B cell (primary cell): ENCODE measurements around the gene REM2. TPM values are rescaled to one million over a fixed set of nuclear protein-coding genes. Genes with fewer than 3 reads are reported as not detected.

ENCODE experiments used
- ATAC-seq: fragments of 200-7000 bp; cut with Tn5 transposase; one replicate; pipeline ENCODE4 v1.10.0; 2021; ENCODE audit warnings: low read depth, mild to moderate bottlenecking, moderate number of reproducible peaks, moderate library complexity
- CTCF ChIA-PET: fragments of 350-600 bp; sonication (Branson Sonifier 250); formaldehyde crosslinking; loops from one replicate; lab custom pipeline; 2021; ENCODE audit warnings: antibody characterized with exemption, inconsistent platforms; lab: Charles Lee
- POLR2A ChIA-PET: fragments of 350-600 bp; sonication (Branson Sonifier 250); formaldehyde crosslinking; loops from one replicate; lab custom pipeline; 2021; ENCODE audit warnings: antibody characterized with exemption; lab: Charles Lee
- DNase-seq: peaks from one replicate; pipeline ENCODE4 v3.0.0; 2013
- H2AFZ ChIP-seq: 2 replicates; pipeline ENCODE4 v1.6.1; 2012; ENCODE audit warnings: mild to moderate bottlenecking, low read depth, low read length; ENCODE audit not compliant: insufficient read depth, poor library complexity, severe bottlenecking
- H3K27ac ChIP-seq, 2 donors: 1 replicate in 1 of 2; 2 replicates in 1 of 2; pipeline ENCODE4 v1.5.1; 2012 to 2013; ENCODE audit warnings: low read length in 2 of 2, mild to moderate bottlenecking in 2 of 2, moderate library complexity in 1 of 2
- H3K27me3 ChIP-seq, 4 experiments: fragments of 200-600 bp in 1 of 4; sonication (generic) in 1 of 4; replicated peaks in 1 of 4; 1 replicate in 2 of 4; 2 replicates in 2 of 4; pipeline versions ENCODE4 v1.6.1 to v1.7.0; 2013 to 2016; ENCODE audit warnings: low read length in 3 of 4, mild to moderate bottlenecking in 2 of 4, mixed read lengths in 1 of 4, moderate library complexity in 1 of 4; ENCODE audit not compliant: insufficient read depth in 4 of 4, control insufficient read depth in 3 of 4; ENCODE audit errors: control extremely low read depth in 1 of 4
- H3K36me3 ChIP-seq, 2 experiments: replicated peaks in 1 of 2; 1 replicate in 1 of 2; 2 replicates in 1 of 2; pipeline versions ENCODE4 v1.6.1 to v1.7.1; 2013; ENCODE audit warnings: low read length in 1 of 2; ENCODE audit not compliant: insufficient read depth in 2 of 2, control insufficient read depth in 1 of 2; ENCODE audit errors: control extremely low read depth in 1 of 2, extremely low read depth in 1 of 2
- H3K4me1 ChIP-seq, 2 donors: fragments of 200-600 bp in 1 of 2; sonication (generic) in 1 of 2; 1 replicate in 1 of 2; 2 replicates in 1 of 2; pipeline versions ENCODE4 v1.5.1 to v1.6.1; 2013 to 2017; ENCODE audit warnings: low read length in 2 of 2; ENCODE audit not compliant: control insufficient read depth in 2 of 2, insufficient read depth in 2 of 2
- H3K4me2 ChIP-seq: replicated peaks from 2 replicates; pipeline ENCODE3; 2012; ENCODE audit warnings: mild to moderate bottlenecking, low read depth, low read length; ENCODE audit not compliant: poor library complexity, severe bottlenecking
- H3K4me3 ChIP-seq, 5 experiments: fragments of 200-600 bp in 1 of 5; sonication (generic) in 1 of 5; 1 replicate in 3 of 5; 2 replicates in 2 of 5; pipeline versions ENCODE4 v1.5.1 to v1.7.0; 2011 to 2016; ENCODE audit warnings: low read length in 4 of 5, mild to moderate bottlenecking in 4 of 5, low read depth in 2 of 5, control low read depth in 1 of 5, moderate library complexity in 1 of 5; ENCODE audit not compliant: insufficient read depth in 1 of 5; ENCODE audit errors: control extremely low read depth in 1 of 5, extremely low read depth in 1 of 5
- H3K79me2 ChIP-seq: fragments of 200-600 bp; sonication (generic); one replicate; pipeline ENCODE4 v1.6.0; 2016; ENCODE audit warnings: low read length; ENCODE audit not compliant: control insufficient read depth, insufficient read depth
- H3K9ac ChIP-seq: fragments of 200-600 bp; sonication (generic); 2 replicates; pipeline ENCODE4 v1.6.1; 2017; ENCODE audit warnings: mild to moderate bottlenecking, low read length, moderate library complexity
- H3K9me3 ChIP-seq, 3 donors: one replicate each; pipeline versions ENCODE4 v1.6.1 to v1.7.1; 2013; ENCODE audit warnings: low read length in 2 of 3; ENCODE audit not compliant: control insufficient read depth in 2 of 3, insufficient read depth in 1 of 3; ENCODE audit errors: control extremely low read depth in 1 of 3
- H4K20me1 ChIP-seq: 2 replicates; pipeline ENCODE4 v1.6.0; 2012; ENCODE audit warnings: mild to moderate bottlenecking, low read length; ENCODE audit not compliant: insufficient read depth, control insufficient read depth, poor library complexity, severe bottlenecking
- H3K27ac Mint-ChIP-seq: one replicate; pipeline ENCODE4 v1.8.0; 2021; ENCODE audit warnings: mixed read lengths
- H3K27me3 Mint-ChIP-seq: one replicate; pipeline ENCODE4 v1.8.0; 2021; ENCODE audit warnings: mixed read lengths
- H3K4me1 Mint-ChIP-seq: one replicate; pipeline ENCODE4 v1.8.0; 2021; ENCODE audit warnings: mixed read lengths
- H3K4me3 Mint-ChIP-seq: one replicate; pipeline ENCODE4 v1.8.0; 2021; ENCODE audit warnings: mixed read lengths
- H3K9me3 Mint-ChIP-seq: one replicate; pipeline ENCODE4 v1.8.0; 2022; ENCODE audit warnings: mixed read lengths; ENCODE audit not compliant: insufficient read depth
- EZH2 ChIP-seq: IDR thresholded peaks from 2 replicates; pipeline ENCODE4 v1.6.1; 2012; ENCODE audit warnings: borderline replicate concordance, low read depth, mild to moderate bottlenecking, moderate library complexity, low read length; ENCODE audit not compliant: insufficient read depth, poor library complexity, severe bottlenecking
- WGBS: methylation state at CpG from one replicate; pipeline ENCODE4 v1.1.5; 2013; ENCODE audit warnings: missing lambda C conversion rate; ENCODE audit not compliant: insufficient coverage; 5-methylcytosine and 5-hydroxymethylcytosine counted together
- intact Hi-C: fragments of 100-400 bp; cut with micrococcal nuclease; formaldehyde crosslinking; loops from one replicate; pipeline ENCODE4 v1.10.0; 2022
- polyA plus RNA-seq: library from polyadenylated mRNA; depleted of rRNA; stranded (reverse); fragments of >200 nt; gene quantifications from 2 replicates; pipeline ENCODE4 v1.2.3, GENCODE V29; 2012
- total RNA-seq, 2 donors: library from RNA; stranded (reverse); fragments of 120-200 nt in 1 of 2; gene quantifications; 1 replicate in 1 of 2; 2 replicates in 1 of 2; pipeline versions ENCODE4 v1.2.3 to v1.2.4, GENCODE V29; 2013 to 2022
- TF ChIP-seq, protein P1 (sequence below): fragments of 200-600 bp; IDR thresholded peaks from one replicate; pipeline ENCODE4 v1.8.0; 2022; ENCODE audit warnings: antibody characterized with exemption, mild to moderate bottlenecking

REM2 gene
- total and polyA plus RNA-seq, 2 donors (not counting 1 experiment from before 2014, with no cell fraction given), result 5.6 to 12.9 TPM

DNA sequence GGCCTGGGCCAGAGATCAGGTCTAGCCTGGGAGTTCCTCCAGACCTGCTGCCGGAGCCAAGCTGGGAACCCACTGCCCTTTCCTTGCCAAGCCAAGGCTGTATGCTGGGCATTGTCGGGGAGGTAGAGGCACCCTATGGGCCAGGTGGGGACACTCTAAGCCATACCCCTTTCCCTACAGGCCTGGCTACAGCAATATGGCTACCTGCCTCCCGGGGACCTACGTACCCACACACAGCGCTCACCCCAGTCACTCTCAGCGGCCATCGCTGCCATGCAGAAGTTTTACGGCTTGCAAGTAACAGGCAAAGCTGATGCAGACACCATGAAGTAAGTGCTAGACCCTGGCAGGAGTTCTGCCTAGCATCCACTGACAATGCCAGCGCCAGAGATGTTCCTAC is 41.7 kb upstream of the REM2 start:
- Histone ChIP-seq H3K36me3 (no peaks in the 10 kb centered on the region), H3K27me3 (peaks cover 0 to 32% (median 11%) of the 10 kb centered on the region in 4 experiments), H3K9me3 (peaks cover 0 to 5% (median 0%) of the 10 kb centered on the region in 3 donors), H3K4me2 (no peak overlapping the region), H3K27ac (no peak overlapping the region), H4K20me1 (no peaks in the 10 kb centered on the region), H2AFZ (no peak overlapping the region), H3K4me1 (peaks cover 17 to 20% of the 10 kb centered on the region in 2 donors), H3K79me2 (no peaks in the 10 kb centered on the region), H3K4me3 (no peak overlapping the region), H3K9ac (no peak overlapping the region)
- Mint-ChIP-seq H3K4me3 (no peak overlapping the region), H3K27me3 (peaks cover 4% of the 10 kb centered on the region), H3K9me3 (no peaks in the 10 kb centered on the region), H3K4me1 (peaks cover 11% of the 10 kb centered on the region), H3K27ac (no peak overlapping the region)
- CTCF ChIA-PET, result interaction anchor here (0.6 to 5.0 kb wide), 4 partner anchors 10 to 59 kb away, joined by 3 to 62 read pairs (median 3); no protein-coding TSS in a partner anchor
- ATAC-seq, result no peak
- POLR2A ChIA-PET, result interaction anchor here (1.1 kb wide), 1 partner anchor 12 kb away, joined by 3 read pairs; no protein-coding TSS in a partner anchor
- TF ChIP-seq, protein P1, sequence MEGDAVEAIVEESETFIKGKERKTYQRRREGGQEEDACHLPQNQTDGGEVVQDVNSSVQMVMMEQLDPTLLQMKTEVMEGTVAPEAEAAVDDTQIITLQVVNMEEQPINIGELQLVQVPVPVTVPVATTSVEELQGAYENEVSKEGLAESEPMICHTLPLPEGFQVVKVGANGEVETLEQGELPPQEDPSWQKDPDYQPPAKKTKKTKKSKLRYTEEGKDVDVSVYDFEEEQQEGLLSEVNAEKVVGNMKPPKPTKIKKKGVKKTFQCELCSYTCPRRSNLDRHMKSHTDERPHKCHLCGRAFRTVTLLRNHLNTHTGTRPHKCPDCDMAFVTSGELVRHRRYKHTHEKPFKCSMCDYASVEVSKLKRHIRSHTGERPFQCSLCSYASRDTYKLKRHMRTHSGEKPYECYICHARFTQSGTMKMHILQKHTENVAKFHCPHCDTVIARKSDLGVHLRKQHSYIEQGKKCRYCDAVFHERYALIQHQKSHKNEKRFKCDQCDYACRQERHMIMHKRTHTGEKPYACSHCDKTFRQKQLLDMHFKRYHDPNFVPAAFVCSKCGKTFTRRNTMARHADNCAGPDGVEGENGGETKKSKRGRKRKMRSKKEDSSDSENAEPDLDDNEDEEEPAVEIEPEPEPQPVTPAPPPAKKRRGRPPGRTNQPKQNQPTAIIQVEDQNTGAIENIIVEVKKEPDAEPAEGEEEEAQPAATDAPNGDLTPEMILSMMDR, result no peak
- TF ChIP-seq EZH2, result no peak
- WGBS, result 97% methylated on average over 9 of the region's 9 CpGs
- intact Hi-C loops, result no loop called here
- no peak for DNase-seq

DNA sequence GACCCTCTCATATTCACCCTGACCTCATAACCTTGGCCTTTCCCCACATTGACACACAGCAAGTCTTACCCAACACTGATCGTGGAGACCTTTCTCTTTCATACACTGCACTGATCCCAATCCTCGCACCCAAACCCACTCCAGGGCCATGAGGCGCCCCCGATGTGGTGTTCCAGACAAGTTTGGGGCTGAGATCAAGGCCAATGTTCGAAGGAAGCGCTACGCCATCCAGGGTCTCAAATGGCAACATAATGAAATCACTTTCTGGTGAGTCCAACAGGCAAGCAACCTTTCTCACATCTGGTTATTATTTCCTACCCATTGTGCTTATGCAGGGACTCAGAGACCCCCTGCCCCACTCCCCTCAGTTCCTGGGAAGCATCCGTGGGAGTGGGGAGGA is 41.3 kb upstream of the REM2 start:
- H3K27me3 ChIP-seq, result peaks cover 0 to 35% (median 11%) of the 10 kb centered on the region in 4 experiments
- no peak overlapping the region for H2AFZ ChIP-seq
- no peaks in the 10 kb centered on the region for H3K9me3 Mint-ChIP-seq
- peaks cover 12 to 15% of the 10 kb centered on the region in 2 donors for H3K4me1 ChIP-seq
- H3K79me2 ChIP-seq, result no peaks in the 10 kb centered on the region
- no peak for ATAC-seq
- no peaks in the 10 kb centered on the region for H3K36me3 ChIP-seq
- H4K20me1 ChIP-seq, result no peaks in the 10 kb centered on the region
- peaks cover 4% of the 10 kb centered on the region for H3K27me3 Mint-ChIP-seq
- 92% methylated on average over 7 of the region's 8 CpGs for WGBS
- no peak overlapping the region for H3K4me3 Mint-ChIP-seq
- peaks cover 0 to 5% (median 0%) of the 10 kb centered on the region in 3 donors for H3K9me3 ChIP-seq
- H3K27ac ChIP-seq, result no peak overlapping the region
- H3K27ac Mint-ChIP-seq, result peak overlapping the region; percentile 5
- H3K4me2 ChIP-seq, result no peak overlapping the region
- intact Hi-C loops, result no loop called here
- H3K4me3 ChIP-seq, result no peak overlapping the region
- H3K9ac ChIP-seq, result no peak overlapping the region
- no peak for TF ChIP-seq EZH2
- TF ChIP-seq, protein P1, result no peak
- ChIA-PET CTCF (interaction anchor here (1.9 kb wide), 1 partner anchor 11 kb away, joined by 9 read pairs; no protein-coding TSS in a partner anchor), POLR2A (no interaction called here)
- DNase-seq, result no peak
- H3K4me1 Mint-ChIP-seq, result peaks cover 9% of the 10 kb centered on the region
